Right lobe of liver (tissue), 6 donors: ENCODE measurements around the gene CEP63. TPM values are rescaled to one million over a fixed set of nuclear protein-coding genes. Genes with fewer than 3 reads are reported as not detected.
A peak's percentile ranks its signal among the peaks of the same experiment; 100 is the strongest.
"Not testable (repeated sequence)": the region's sequence is repeated elsewhere in the genome, so short reads cannot be mapped to it uniquely, and the experiment has no call there.

Experiments
- ATAC-seq, 4 donors: fragments of 200-7000 bp; cut with Tn5 transposase; one replicate each; pipeline ENCODE4 v1.9.1; 2020; ENCODE audit warnings: mild to moderate bottlenecking in 4 of 4, moderate library complexity in 4 of 4
- DNase-seq, 3 donors: peaks; one replicate each; pipeline ENCODE4 v3.0.0-alpha.2; 2020
- H3K27ac ChIP-seq, 3 donors: fragments of 200-600 bp; one replicate each; pipeline ENCODE4 v1.8.0; 2022
- H3K27me3 ChIP-seq, 2 donors: fragments of 200-600 bp; one replicate each; pipeline ENCODE4 v1.8.0; 2022
- H3K36me3 ChIP-seq, 4 donors: fragments of 200-600 bp; sonication (generic) in 1 of 4; one replicate each; pipeline versions ENCODE4 v1.5.1 to v1.8.0; 2017 to 2022; ENCODE audit warnings: control low read depth in 1 of 4
- H3K4me1 ChIP-seq, 4 donors: fragments of 200-600 bp; sonication (generic) in 1 of 4; one replicate each; pipeline versions ENCODE4 v1.5.1 to v1.8.0; 2017 to 2022; ENCODE audit warnings: control low read depth in 1 of 4
- H3K4me3 ChIP-seq, 3 donors: fragments of 200-600 bp; one replicate each; pipeline ENCODE4 v1.8.0; 2022
- H3K9me3 ChIP-seq, 4 donors: fragments of 200-600 bp; sonication (generic) in 1 of 4; one replicate each; pipeline versions ENCODE4 v1.5.1 to v1.8.0; 2017 to 2022; ENCODE audit warnings: control low read depth in 1 of 4
- CTCF ChIP-seq, 4 donors: fragments of 200-600 bp in 3 of 4; fragments of 450-650 bp in 1 of 4; IDR thresholded peaks; one replicate each; pipeline versions ENCODE4 v1.5.1 to v1.8.0; 2016 to 2022; ENCODE audit warnings: antibody characterized with exemption in 4 of 4, mild to moderate bottlenecking in 2 of 4
- POLR2A ChIP-seq: fragments of 450-650 bp; IDR thresholded peaks from one replicate; pipeline ENCODE4 v1.6.1; 2017; ENCODE audit warnings: antibody characterized with exemption, mild to moderate bottlenecking
- WGBS: methylation state at CpG from one replicate; pipeline ENCODE4 v1.1.6; 2018; ENCODE audit warnings: low coverage, low lambda C conversion rate; ENCODE audit not compliant: insufficient coverage; ENCODE audit errors: missing lambda C conversion rate; 5-methylcytosine and 5-hydroxymethylcytosine counted together
- intact Hi-C, 2 donors: fragments of 100-400 bp; cut with DNase I; formaldehyde crosslinking; loops; one replicate each; pipeline versions ENCODE4 v1.11.2 to v1.14.1; 2022
- total RNA-seq, 6 experiments: library from RNA; depleted of rRNA in 2 of 6; stranded (reverse); fragments of >200 nt in 2 of 6; fragmentation: NEBNext Ultra II Directional in 3 of 6; extraction: Animal tissue kit (Norgen Biotek cat#: 25700) in 3 of 6; gene quantifications; one replicate each; pipeline versions ENCODE4 v1.1.0 to v1.2.4, GENCODE V29; 2016 to 2023
- donor health status: DM: no; HTN: yes; CAD: no.
- donor health status: DM: no; HTN: no; CAD: no.
- donor health status: DM: no; HTN: no; CAD: no.
- donor health status: DM: no; HTN: yes; CAD: no.
- donor health status: DM: no; HTN: yes; CAD: no.

The CEP63 gene
- total RNA-seq, 6 experiments from 2014 or later: 8.7 to 14.4 (median 9.1) TPM

- no peak overlapping the region for H3K27ac ChIP-seq
- H3K36me3 ChIP-seq: no peaks in the 10 kb centered on the region
- no peak for TF ChIP-seq POLR2A
- no peak for TF ChIP-seq CTCF (IDR thresholded peaks at IDR 0.05)
- no peak for ATAC-seq
- no peaks in the 10 kb centered on the region for H3K9me3 ChIP-seq
- no peak overlapping the region for H3K4me3 ChIP-seq
- no peaks in the 10 kb centered on the region for H3K4me1 ChIP-seq
- no peaks in the 10 kb centered on the region for H3K27me3 ChIP-seq
- intact Hi-C loops: no loop called here
- no peak for DNase-seq
- WGBS: 46% methylated on average over 4 of the region's 8 CpGs
These were observed 108.5 kb downstream of the CEP63 start for GRCh38 chr3:134594331-134594741.

GRCh38 chr3:134594986-134595385 lies 109.1 kb downstream of the CEP63 start:
- ATAC-seq, DNase-seq, H3K27ac ChIP-seq, H3K4me3 ChIP-seq, intact Hi-C loops, H3K36me3 ChIP-seq, H3K4me1 ChIP-seq, H3K27me3 ChIP-seq, H3K9me3 ChIP-seq: not testable (repeated sequence)
- WGBS: 56% methylated on average over 2 of the region's 3 CpGs

GRCh38 chr3:134597390-134597970 lies 111.6 kb downstream of the CEP63 start:
- no peak for TF ChIP-seq POLR2A
- no peak for TF ChIP-seq CTCF (IDR thresholded peaks at IDR 0.05)
- no peaks in the 10 kb centered on the region for H3K9me3 ChIP-seq
- no peaks in the 10 kb centered on the region for H3K4me1 ChIP-seq
- H3K27me3 ChIP-seq: no peaks in the 10 kb centered on the region
- no CpG with 5 or more reads among the region's 2 CpGs for whole genome bisulfite sequencing
- ATAC-seq (peak in 1 of 4 donors; percentile 16), DNase-seq (no peak)
- intact Hi-C loops: no loop called here
- no peak overlapping the region for H3K27ac ChIP-seq
- no peaks in the 10 kb centered on the region for H3K36me3 ChIP-seq
- no peak overlapping the region for H3K4me3 ChIP-seq

DNA sequence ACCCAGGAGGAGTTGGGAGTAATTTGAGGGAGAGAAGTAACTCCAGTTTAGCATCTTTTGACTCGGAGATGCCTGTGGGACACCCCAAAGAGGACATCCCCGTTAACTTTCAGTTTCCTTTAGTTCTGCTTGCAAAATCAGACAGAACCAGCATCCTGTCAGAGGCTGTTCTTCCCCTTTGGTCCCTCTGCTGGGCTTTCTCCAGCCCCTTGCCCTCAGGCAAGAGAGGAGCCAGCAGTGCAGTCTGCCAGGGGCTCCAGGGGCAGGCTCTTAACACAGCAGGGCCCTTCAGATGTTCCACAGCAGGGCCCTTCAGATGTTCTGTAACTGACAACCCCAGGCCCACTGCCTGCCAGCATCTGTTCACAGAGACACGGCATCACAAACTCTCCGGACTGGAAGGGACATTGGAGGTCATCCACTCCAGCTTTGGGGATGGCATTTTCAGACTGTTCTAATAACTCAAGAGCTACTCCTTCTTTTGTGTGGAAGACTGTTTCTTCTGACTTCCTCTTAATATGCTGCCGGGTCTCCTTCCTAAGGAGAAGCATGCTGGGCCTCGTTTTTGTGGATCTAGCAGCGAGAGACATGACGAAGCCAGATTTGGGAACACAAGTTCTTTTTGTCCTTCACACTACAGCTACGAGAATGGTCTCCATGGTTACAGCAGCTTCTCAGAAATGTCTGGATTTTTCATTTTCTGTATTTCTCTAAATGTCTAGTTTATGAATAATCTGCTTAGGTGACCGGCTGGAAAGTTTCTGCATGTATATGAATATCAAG lies 113.1 kb downstream of the CEP63 start:
- H3K4me3 ChIP-seq: no peak overlapping the region
- intact Hi-C loops: no loop called here
- no peaks in the 10 kb centered on the region for H3K9me3 ChIP-seq
- TF ChIP-seq CTCF (IDR thresholded peaks at IDR 0.05) (no peak), POLR2A (no peak)
- WGBS: 51% methylated on average over 8 of the region's 10 CpGs
- H3K27me3 ChIP-seq: no peaks in the 10 kb centered on the region
- ATAC-seq (no peak), DNase-seq (no peak)
- H3K4me1 ChIP-seq: no peaks in the 10 kb centered on the region
- H3K27ac ChIP-seq: no peak overlapping the region
- no peaks in the 10 kb centered on the region for H3K36me3 ChIP-seq

- DNase-seq (no peak), ATAC-seq (no peak)
- no peak for TF ChIP-seq CTCF (IDR thresholded peaks at IDR 0.05)
- no peak for TF ChIP-seq POLR2A
- Histone ChIP-seq H3K4me3 (no peak overlapping the region), H3K4me1 (no peaks in the 10 kb centered on the region), H3K9me3 (no peaks in the 10 kb centered on the region), H3K27ac (no peak overlapping the region), H3K27me3 (no peaks in the 10 kb centered on the region), H3K36me3 (no peaks in the 10 kb centered on the region)
- intact Hi-C loops: loop anchor here (5.0 to 10.0 kb wide), 2 partner anchors 155 to 1297 kb away; no protein-coding TSS in a partner anchor
- 14% methylated on average over 1 of the region's 1 CpG for WGBS
These were observed 114.3 kb downstream of the CEP63 start for GRCh38 chr3:134600206-134600605.
